ENCODE measurements around the gene SERPINE2.

DNA sequence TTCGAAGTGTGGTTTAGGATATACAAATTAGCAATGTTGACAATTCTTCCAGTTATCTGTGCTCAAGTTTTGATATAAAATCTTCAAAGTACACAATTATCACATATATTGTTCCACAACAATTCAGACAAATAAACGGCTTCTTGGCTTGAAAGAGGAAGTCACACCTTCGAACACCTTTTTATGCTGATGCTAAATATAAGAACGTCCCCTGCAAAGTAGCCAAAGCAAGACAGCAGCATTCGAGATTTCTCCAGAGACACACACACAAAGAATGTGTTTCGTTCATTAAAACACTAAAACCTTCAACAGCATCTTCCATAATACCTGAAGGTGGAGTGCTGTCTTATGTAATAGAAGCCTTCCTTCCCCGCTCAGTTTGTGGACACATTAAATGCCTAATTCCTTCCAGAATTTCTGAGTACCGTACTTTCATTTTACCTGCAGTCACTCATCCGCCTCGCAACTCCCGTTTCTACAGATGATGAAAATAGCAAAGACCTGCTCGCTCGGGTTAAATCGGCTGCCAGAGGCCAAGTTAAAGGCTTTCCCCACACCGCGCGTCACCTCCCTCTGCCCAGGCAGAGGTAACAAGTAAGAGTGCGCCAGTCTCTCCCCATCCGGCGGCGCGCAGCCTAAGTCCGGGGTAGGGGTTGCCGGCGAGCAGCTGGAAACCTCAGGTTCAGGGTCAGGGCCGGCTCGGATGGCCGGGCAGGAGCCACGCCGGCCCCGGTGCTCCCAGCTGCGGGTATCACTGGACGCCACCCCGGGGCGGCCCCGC lies 847 bp downstream of the SERPINE2 start:
- TF ChIP-seq CTCF (IDR thresholded peaks at IDR 0.05) (no peak), POLR2A (IDR thresholded peaks at IDR 0.05) (no peak), POLR2AphosphoS5 (IDR thresholded peaks at IDR 0.05) (no peak), EP300 (IDR thresholded peaks at IDR 0.05) (no peak)

All from stomach (tissue), 4 donors.